MV-4-11 (cell line): ENCODE data around the gene ITIH1.

Experiments
- DNase-seq: peaks from one replicate; lab custom pipeline; 2025; lab: John Stamatoyannopoulos, UW

The ITIH1 gene

DNA sequence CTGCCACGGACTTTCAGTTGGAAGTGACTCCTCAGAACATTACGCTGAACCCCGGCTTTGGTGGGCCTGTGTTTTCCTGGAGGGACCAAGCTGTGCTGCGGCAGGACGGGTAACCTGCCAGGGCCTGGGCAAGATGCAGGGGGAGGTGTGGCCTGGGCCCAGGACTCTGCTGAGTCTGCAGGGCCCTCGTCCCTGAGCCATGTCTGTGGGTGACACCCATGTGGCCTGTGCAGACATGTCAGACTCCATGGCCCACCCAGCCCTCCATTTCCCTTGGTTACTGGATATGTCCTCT, 12.3 kb downstream of the ITIH1 start:
- DNase-seq, result no peak

DNA sequence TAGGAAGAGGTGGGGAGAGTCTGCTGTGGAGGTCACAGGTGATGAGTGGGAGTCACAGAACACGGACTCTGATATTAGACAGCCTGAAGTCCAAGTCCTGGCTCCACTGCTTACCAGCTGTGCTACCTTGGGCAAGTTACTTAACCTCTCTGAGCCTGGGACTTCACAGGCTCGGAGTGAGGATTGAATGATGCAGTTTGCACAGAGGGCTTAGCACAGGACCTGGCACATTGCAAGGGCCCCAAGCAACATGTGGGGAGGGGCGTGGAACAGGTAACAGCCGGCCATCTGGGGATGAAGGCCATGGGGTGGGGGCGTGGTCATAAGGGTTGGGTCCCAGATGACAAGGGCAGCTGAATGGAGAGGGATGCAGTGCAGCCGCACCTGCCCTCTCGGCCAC, 12.9 kb downstream of the ITIH1 start:
- no peak for DNase-seq

DNA sequence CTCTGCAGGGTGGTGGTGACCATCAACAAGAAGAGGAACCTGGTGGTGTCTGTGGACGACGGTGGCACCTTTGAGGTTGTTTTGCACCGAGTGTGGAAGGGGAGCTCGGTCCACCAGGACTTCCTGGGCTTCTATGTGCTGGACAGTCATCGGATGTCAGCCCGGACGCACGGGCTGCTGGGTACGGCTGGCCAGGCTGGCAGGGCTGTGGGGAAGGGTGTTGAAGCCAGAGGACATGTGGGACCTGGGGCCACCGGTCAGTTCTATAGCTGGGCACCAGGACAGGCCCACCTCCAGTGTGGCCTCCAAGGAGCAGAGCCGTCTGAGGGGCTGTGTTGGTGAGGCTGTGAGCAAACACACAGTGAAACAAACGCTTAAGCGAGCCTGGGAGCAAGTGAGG, 13.3 kb downstream of the ITIH1 start:
- no peak for DNase-seq

DNA sequence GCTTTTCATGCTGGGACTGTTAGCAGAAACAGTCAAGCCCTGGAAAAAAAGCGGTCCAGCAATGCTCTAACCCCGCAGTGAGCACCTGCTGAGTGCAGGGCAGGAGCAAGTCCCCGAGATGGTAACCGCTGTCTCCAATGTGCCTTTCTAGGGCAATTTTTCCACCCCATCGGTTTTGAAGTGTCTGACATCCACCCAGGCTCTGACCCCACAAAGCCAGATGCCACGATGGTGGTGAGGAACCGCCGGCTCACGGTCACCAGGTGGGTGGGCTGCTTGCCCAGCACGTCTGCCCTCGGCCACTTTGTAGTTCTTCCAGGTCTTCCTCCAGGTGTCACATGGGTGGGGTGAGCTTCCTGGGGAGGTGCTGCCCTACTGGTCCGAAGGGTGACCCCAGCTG, 14.0 kb downstream of the ITIH1 start:
- no peak for DNase-seq

DNA sequence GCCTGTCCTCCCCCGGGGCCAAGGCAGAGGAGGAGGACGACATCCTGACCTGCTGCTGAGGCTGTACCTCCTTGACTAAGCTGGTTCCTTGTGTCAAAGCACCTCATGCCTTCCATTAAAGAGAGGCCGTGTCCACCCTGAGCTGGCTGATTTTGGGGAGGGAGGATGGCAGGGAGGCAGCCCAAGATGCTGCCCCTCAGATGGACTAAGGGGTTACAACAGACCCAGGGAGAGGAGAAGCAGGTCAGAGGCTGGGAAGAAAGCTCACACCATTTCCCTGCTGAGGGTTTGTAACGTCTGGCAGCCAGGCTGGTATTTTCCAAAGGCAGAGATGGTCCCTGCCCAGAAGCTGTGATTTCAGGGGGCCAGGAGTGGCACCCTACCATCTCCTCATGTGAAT, 14.5 kb downstream of the ITIH1 start:
- DNase-seq, result no peak

DNA sequence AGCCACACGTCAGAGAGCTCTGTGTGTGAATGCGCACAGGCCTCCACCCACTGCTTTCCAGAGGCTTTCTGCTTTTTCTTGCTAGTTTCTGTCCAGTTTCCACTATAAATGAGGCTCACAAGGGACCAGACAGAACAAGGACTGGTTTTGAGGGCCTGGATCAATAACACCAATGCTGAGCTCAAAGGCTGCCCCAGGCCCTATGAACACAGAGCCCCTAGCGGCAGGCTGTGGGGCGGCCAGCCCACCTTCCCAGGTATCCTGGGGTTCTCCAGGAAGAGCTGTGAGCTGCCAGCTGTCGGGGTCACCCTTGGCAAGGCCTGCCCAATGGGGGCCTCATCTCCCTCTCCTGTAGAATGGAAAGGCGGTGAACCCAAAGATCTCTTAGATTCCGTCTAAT, 15.0 kb downstream of the ITIH1 start:
- DNase-seq, result no peak

DNA sequence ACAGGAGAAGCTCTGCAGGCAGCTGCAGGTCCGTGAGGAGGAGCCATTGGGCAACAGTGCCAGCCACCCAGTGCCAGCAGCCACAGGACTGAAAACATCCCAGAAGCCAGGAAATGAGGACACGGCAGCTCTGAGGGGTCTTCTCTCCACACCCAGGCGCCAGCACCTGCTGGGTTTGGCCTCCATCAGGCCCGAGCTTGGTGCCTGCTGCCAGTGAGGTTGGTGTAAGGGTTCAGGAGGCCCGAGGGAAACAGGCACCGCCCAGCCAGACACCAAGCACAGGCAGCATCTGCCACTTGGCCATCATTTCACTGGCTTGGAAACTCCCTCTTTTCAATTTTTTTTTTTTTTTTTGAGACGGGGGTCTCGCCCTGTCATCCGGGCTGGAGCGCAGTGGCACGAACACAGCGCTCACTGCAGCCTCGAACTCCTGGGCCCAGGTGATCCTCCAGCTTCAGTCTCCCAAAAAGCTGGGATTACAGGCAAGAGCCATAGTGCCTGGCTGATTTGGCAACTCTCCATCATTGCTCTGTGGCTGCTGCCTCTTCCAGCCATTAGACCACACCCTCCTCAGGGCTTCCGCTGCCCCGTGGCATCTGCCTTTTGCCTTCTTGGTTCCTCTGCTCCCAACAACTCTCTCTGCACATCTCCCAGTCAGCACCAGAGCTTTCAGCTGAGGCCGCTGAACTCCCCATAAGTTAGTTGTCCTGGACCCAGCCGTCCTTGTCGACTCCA, 15.7 kb downstream of the ITIH1 start:
- DNase-seq, result no peak

DNA sequence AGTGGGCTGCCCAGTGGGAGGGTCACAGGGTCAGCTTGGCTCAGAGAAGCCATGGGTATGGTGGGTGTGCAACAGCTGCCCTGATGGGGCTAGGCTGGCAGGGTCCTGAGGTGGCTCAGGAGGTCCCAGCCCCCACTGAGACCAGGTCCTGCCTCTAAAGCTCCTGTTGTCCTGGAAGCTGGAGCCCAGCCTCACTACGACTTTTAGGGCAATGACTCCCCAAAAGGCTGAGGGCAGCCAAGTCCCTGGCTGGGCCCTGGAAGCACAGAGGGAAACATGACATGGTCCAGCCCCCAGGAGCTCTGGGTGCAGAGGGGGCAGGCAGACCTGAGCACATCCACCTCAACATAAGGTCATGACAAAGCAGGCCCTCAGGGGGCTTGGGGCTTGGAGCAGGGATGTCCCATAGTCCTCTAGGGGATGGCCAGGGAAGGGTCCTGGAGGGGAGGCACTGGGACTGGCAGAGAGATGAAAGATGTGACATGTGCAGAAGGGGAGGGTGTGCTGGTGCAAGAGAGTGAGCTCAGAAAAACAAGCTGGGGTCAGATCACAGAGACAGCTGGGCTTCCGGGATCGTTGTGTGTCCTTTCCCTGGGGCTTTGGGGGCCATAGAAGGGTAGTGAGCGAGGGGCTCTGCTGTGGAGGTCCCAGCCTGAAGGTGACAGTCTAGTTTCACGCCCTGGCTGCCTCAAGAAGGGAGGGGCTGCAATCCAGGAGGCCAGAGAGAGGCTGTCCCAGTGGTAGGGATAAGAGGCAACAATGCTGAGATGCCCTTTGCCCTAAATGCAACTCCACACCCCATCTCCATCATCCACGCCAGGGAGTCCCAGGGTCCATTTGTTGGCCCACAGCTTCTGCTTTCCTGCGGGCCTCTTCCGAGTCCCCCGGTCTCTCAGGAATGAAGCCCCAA, 16.6 kb downstream of the ITIH1 start:
- DNase-seq, result no peak

DNA sequence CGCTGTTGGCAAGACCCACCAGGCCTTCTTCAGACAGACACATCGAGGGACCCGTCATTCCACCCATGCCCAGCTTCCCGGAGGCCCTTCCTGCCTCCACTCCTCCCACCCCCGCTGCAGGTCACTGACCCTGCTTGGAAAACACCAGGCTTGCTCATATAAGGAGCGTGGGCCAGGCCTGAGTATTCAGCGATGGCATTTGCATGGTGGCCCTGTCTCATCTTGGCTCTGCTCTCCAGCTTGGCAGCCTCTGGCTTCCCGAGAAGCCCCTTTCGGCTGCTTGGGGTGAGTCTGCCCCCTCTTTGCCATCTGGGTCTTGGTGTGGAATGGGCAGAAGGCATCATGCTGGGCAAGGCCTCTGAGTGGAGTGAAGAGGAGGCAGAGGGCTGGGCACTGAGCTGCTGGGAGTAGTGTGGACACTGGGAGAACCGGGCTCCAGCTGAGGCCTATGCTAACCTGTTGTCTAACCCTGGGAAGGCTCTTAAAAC, 17.3 kb downstream of the ITIH1 start, which contains the start of gene ITIH3:
Gene ITIH3, plus strand, starts transcription at position 185 of the 488 bp plus-strand sequence. Its CDS starts 8 bp downstream, at position 193.
- no peak for DNase-seq

DNA sequence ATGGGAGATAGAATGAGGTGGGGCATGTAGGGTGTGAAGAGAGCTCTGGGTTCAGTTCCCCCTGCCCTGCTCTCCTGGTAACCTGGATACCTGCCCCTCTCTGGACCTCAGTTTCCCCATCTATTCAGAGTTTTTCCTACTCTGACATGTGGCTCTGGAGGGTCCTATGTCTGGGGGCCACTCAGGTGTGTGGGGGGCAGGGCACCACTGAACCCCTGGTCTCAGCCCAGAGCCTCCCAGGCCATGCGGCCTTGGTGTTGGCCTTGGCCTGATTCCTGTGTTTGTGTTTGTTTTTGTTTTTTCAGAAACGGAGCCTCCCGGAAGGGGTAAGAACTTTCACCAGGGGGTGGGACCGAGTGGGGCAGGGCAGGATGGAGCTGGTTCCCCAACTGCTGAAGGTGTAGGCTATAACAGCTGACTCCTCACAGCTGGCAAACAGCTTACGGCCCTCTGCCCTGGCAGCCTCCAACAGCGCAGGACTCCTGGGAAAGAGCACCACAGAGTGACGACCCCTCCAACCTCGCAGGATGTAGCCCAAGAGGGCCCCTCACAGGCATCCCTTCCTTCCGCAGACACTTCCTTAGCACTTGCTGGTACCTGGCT, 18.0 kb downstream of the ITIH1 start:
- DNase-seq, result no peak

DNA sequence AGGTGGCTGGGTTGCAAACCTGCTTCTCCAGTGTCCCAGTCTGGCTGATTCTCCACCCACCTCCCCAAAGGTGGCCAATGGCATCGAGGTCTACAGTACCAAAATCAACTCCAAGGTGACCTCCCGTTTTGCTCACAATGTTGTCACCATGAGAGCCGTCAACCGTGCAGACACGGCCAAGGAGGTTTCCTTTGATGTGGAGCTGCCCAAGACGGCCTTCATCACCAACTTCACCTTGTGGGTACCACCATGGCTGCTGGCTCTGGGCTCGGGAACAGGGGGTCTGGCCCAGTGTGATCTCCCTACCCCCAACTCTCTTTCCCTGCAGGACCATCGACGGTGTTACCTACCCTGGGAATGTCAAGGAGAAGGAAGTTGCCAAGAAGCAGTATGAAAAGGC, 19.0 kb downstream of the ITIH1 start:
- no peak for DNase-seq

DNA sequence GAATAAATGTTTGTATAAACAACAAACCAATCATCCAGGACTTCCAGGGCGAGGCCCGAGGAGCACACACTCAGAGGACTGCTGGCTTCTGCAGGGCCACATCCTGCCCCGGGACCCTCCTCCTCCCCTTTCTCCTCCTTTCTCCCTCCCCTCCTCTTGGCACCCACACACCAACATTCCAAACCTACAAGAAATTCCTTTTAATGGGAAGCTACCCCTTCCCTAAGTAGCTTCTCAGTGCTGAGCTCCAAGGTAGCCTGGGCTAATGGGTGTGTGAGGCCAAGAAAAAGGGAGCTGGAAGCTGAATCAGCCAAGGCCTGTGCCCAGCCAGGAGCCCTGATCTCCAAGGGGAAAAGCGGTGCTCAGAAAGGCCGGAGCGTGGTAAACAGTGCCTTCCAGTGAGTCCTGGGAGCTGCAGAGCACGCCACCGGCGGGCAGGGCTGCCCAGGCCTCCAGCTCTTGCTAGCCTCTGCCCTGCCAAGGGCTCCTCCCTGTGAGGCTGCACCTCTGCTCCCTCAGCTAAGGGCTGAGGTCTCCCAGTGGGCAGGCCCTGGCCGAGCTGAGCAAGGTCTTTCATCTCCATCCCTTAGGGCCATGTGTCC, 21.1 kb downstream of the ITIH1 start:
- DNase-seq, result no peak

DNA sequence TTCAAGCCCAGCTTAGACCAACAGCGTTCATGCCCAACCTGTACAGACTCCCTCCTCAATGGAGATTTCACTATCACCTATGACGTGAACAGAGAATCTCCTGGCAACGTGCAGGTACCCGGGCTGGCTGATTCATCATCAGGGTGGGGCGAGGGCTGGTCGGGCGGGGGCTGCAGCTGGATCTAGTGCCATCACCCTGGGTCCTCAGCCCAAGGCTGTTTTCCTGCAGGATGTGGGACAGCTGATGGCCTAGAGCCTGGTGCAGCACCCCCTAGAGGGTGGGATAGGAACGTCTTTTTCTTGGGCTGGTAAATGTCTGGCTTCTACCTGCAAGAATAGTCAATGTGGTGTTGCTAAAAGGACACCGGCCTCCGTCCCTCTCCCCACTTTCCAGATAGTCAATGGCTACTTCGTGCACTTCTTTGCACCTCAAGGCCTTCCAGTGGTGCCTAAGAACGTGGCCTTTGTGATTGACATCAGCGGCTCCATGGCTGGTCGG, 21.6 kb downstream of the ITIH1 start:
- no peak for DNase-seq

DNA sequence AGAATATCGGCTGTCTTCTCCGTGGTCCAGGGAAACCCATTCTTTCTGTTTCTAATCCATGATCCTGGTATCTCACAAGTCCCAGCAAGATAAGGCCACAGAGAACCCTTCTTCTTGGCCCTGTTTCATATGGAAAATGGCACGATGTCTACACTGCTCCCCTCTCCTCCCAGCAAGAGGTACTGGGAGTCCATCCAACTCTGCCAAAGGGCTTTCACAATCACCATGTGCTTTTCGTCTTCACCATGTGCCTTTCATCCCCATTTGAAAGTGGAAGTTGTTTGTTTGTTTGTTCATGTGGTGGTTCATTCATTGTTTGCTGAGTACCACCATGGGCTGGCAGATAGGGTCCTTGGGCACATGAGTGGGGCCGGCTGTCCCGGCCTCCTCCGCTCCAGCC, 22.7 kb downstream of the ITIH1 start:
- no peak for DNase-seq

DNA sequence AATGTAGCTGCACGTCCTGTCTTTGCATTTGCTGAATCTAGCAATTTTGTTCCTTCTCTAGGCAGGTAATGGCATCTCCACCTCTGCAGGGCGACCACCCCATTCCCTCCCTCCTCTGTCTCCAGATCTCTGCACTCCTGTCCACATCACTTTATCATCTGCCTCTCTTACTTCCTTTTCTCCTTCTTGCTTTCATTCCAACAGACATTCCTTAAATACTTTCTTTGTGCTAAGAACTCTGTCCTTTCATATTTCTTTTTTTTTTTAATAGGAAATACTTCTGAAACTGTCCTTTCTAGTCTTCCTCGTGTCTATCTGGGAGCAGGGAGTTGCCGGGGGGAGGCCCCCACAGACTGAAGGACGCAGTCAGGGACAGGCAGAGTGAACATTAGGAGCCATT, 24.4 kb downstream of the ITIH1 start:
- DNase-seq, result no peak

DNA sequence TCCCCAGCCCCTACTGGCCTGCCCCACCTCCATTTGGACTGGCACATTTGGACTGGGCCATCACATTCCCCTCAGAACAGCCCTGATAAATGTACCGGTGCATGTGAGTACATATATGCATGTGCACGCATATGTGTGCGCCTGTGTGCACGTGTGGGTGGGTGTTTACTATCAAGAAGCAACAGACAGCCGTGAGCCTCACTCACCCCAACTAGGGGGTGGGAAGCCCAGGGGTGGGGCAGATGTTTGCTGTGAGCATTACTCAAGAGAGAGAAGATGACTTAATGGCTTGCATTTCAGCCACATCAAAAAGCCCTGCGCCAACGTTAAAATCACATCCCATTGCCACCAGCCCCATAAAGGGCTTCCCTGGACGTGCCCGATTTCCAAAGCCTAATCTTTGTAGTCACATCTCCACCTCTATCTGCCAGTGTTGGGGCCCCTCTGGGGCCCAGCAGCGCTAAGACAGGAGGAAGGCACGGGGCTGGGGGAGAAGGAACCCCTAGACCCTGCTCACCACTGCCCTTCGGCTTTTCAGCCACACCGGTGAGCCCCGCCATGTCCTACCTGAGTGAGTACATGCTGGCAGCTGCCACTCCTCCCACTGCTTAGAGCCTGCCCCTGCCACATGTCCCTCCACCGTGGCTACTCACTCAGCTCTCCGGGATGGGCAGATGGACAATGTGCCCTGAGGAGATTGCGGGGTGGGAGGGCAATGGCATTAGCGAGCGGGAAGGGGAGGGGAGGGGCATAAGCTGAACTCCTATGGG, 28.1 kb downstream of the ITIH1 start:
- no peak for DNase-seq

DNA sequence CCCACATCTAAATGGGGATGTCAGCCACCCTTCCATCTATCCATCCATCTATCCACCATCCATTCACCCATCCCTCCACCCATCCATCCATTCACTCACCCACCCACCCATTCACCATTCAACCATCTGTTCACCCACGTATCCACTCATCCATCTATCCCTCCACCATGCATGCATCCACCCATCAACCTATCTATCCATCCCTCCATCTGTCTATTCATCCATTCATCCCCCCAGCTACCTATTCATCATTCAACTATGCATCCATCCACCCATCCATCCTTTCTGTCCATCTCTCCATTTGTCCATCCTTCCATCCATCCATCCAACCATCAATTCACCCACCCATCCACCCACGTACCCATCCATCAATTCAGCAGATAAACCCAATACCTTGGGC, 31.8 kb downstream of the ITIH1 start:
- no peak for DNase-seq

DNA sequence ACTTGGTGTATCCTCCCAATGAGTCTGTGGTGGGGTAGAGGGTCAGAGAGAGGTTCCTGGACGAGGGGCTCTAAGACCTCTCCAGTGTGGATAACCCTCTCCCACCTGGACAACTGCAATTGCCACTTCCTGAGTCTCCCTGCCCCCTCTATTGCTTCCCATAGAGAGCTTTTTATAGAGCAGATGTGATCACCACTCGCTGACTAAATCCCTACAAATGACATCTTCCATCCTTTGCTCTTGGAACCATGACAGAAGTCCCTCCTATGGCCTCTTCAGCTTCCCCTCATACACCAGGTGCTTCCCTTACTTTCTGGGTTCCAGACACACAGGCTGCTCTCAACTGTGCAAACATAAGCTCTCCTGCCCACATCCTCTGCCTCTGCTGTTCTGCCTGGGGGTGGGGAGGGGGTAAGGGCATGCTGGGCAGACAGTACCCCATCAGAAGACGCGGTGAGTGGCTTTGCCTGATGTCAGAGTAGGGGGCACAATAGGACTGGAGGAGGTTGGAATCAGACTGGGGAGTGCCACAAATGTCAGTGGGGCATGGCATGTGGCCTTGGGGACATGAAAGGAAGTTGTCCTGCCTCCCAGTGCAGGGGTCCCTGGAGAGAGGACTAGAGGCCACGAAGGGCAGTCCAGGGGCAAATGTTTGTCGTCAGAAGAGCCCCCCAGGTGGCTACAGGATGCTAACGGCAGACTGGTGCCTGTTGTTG, 32.4 kb downstream of the ITIH1 start:
- no peak for DNase-seq

DNA sequence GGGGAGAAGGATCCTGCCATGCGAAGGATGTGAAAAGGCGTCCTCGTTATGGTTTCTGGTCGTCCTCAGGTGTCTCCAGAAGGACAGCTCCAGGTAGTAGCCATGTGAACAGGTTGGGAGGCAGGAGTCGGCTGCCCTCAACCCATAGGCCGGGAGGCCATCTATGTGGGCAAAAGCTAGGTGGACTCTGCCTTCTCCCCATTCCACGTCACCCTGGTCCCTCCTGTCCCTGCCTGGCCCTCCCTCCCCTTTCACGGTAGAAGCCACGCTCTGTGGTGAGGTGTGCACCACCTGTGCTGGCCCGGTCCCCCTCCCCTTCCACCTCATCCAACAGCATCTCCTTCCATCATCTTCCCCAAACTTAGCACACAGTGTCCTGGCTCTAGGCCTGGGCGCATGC, 33.5 kb downstream of the ITIH1 start:
- DNase-seq, result no peak

DNA sequence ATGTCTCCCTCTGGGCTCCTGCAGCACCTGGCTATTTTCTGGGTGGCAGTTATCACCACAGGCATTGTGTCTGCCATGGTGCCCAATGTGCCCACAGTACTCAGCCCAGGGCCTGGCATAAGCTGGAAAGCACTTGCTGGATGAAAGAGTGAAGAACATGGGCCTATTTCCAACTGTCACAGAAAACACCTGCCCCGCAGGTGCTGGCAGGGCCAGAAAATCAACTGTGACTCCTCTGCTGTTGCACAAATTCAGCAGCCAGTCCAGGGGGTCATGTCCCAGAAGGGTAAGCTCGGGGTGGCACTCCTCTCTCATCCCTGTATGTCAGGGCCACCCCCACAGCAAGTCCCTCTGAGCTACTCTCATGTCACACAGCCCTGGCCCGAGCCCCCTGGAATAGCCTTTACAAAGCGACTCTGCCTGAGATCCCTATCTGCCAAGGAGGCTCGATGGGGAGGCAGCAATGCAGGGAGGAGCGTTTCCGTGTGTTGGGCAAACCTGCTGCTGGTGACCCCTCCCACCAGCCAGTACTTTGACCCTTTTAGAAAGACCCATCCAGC, 34.1 kb downstream of the ITIH1 start:
- DNase-seq, result no peak

DNA sequence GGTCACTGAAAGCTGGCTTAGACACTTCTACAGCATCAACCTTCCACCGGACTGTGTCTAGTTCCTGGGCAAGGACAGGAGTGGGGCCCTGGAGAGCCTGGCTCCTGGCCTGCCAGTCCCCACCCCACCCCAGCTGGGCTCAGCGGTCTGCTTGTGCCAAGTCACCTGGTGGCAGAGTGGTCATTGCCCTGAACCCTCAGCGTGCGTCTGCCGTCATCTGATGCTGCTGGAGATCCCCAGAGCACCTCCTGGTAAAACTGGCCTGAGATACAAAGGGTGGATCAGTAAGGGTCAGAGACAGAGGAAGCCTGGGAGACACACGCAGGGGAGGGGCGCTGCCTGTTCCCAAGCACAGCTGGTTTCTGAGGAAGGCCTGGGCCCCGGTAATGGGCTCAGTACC, 36.4 kb downstream of the ITIH1 start:
- no peak for DNase-seq
